ENCODE results near the gene CYGB.
"Not testable (repeated sequence)": the region's sequence is repeated elsewhere in the genome, so short reads cannot be mapped to it uniquely, and the experiment has no call there.

CYGB gene

DNA sequence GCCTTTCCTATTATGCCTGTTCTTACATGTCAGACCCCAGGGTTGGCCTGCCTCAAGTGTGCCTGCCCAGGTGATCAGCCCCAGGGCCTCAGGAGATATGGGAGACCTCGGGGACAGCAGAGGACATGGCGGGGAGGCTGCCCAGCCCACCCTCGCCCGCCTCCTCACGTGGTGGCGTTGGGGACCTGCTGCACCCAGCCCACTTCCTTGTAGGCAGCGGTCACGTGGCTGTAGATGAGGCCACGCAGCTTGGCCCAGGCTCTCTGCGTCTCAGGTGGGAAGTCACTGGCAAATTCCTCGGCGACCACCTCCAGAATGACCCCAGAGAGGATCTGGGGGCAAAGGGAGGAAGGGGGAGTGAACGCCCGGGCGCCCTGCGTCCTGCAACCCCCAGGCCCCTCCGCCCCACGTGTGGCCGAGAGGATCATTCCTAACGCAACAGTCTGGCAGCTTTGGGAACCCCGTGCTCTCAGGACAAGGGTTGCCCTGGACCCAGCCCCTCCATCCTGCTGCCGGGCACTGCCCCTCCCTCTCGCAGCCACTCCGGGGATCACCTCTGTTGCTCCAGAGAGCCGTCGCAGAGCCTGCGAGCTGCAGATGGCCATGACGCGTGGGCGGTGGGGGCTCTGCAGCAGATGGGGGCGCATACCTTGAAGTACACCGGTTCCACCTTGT lies 6.6 kb downstream of the CYGB start:
- H3K4me3 ChIP-seq (ENCODE audit: low read depth, low read length), result no peak overlapping the region
- TF ChIP-seq, protein P1, sequence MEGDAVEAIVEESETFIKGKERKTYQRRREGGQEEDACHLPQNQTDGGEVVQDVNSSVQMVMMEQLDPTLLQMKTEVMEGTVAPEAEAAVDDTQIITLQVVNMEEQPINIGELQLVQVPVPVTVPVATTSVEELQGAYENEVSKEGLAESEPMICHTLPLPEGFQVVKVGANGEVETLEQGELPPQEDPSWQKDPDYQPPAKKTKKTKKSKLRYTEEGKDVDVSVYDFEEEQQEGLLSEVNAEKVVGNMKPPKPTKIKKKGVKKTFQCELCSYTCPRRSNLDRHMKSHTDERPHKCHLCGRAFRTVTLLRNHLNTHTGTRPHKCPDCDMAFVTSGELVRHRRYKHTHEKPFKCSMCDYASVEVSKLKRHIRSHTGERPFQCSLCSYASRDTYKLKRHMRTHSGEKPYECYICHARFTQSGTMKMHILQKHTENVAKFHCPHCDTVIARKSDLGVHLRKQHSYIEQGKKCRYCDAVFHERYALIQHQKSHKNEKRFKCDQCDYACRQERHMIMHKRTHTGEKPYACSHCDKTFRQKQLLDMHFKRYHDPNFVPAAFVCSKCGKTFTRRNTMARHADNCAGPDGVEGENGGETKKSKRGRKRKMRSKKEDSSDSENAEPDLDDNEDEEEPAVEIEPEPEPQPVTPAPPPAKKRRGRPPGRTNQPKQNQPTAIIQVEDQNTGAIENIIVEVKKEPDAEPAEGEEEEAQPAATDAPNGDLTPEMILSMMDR (IDR thresholded peaks at IDR 0.05; ENCODE audit: control insufficient read depth, extremely low read depth, insufficient read depth), result no peak

DNA sequence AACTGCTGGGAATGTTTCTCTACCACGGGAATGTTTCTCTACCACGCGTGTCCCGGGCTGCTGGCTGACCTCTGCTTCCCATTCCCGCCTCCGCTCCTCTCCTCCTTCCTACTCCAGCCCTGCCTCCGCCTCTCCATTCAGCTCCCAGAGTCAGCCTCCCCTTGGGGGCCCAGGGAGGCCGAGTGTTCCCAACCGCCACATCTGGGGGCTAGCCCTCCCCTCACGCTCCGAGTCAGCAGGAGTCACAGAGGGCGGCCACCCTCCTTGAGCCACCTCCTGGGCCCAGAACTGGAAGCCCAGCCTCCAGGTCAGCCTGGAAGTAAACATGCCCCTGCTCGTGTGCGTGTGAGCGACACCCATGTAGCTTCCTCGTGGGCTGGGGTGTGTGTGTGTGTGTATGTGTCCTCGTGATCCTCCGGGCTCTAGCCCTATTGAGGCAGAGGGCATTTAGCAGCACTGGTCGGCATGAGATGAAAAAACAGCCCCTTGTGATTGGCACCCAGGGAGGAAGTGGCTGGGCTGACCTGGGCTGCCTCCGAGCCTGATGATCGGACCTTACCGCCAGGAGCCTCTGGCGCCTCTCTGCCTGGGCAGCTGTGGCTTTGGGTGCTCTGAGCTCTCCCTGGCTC lies 7.3 kb downstream of the CYGB start:
- no peak overlapping the region for H3K4me3 ChIP-seq (ENCODE audit: low read depth, low read length)
- TF ChIP-seq, protein P1 (IDR thresholded peaks at IDR 0.05; ENCODE audit: control insufficient read depth, extremely low read depth, insufficient read depth), result no peak
- no peak for DNase-seq (ENCODE audit: low read depth)

More for the DNA sequence above, 6.6 kb downstream of the CYGB start:
- DNase-seq (ENCODE audit: low read depth), result no peak

DNA sequence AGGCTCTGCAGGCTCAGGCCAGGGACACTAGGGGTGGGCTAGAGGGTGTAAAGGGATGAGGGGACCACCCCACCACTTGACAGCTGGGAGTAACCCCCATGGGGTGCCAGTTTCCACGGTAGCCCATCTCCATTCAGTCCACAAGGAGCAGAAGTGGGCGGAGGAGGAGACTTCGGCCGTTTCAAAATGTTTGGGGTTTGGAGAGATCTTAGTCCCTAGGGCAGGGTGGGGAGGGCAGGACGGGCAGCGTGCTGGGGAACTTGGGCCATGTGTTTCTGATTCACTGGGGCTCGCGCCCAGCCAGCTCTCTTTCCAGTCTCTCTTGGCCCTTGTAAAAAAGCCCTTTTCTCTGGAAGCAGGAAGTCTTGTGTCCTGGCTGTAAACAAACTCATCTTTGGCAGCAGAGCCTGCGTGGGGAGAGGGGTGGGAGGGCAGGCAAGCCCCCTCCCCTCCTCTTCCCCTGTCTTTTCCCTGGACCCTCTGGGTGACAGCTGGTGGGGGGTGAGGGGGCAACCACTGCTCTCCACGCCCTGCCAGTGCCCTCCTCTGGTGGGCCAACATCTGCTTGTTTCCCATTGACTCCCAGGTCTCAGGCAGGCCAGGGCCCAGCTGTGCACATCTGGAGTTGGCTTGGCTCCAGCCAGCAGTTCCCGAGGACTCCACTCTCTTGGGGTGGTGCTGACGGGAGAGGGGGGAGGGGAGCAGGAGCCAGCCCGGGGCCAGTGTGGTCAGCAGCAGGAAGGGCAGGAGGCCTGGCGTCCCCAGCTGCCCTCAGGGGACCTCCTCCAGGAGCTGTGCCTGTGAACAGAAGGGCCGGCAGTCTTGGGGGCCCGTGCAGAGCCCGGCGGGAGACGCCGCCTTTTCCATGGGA lies 8.1 kb downstream of the CYGB start:
- H3K4me3 ChIP-seq (ENCODE audit: low read depth, low read length), result no peak overlapping the region
- peak; percentile 46 for DNase-seq (ENCODE audit: low read depth)
- TF ChIP-seq, protein P1 (IDR thresholded peaks at IDR 0.05; ENCODE audit: control insufficient read depth, extremely low read depth, insufficient read depth), result no peak

DNA sequence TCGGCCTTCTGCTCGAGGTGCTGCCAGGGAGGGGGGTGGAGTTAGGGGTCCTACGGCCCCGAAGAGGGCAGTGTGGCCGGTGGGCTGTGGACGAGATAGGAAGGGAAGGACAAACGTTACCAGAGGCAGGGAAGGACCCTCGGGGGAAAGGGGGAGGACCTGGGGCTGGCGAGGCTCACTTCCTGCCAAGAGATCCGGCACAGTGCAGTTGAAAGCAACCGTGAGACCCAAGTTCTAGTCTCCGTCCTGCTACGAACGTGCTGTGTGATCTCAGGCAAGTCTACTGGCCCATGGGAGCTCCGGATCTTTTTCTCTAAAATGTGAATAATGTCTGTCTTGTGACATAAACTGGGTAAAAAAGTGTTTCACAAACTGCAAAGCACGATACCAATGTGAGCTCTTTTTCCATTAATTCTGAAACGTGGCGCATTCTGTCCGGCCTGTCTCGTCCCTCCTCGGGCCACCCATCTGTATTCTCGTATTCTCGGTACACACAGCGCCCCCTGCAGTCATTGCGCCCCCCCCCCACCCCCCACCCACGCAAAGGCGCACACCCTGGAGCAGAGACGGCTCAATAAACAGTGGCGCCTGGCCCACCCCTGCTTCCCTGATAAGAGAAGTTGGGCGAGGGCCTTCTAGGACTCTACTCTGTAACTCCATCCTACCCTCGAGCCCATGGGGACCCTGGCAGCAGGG lies 8.8 kb downstream of the CYGB start:
- H3K4me3 ChIP-seq (ENCODE audit: low read depth, low read length), result no peak overlapping the region
- TF ChIP-seq, protein P1 (IDR thresholded peaks at IDR 0.05; ENCODE audit: control insufficient read depth, extremely low read depth, insufficient read depth), result no peak
- DNase-seq (ENCODE audit: low read depth), result no peak

DNA sequence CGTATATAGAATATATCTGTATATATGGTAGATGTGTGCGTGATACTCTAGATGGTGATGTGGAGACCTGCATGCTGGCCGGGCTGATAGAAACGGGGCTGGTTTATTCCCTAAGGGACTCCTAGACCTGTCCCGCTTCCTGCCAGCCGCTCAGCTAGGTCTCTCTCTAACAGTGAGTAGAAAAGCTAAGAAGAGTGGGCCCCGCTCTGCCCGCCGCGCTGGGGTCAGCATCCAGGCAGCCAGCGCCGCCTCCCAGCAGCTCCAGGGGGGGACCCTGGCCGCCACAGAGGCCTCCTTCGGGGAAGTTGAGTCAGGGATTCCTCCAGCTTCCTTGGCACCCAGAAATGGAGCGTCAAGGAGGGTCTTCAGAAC lies 9.4 kb downstream of the CYGB start:
- no peak overlapping the region for H3K4me3 ChIP-seq (ENCODE audit: low read depth, low read length)
- DNase-seq (ENCODE audit: low read depth), result no peak
- TF ChIP-seq, protein P1 (IDR thresholded peaks at IDR 0.05; ENCODE audit: control insufficient read depth, extremely low read depth, insufficient read depth), result no peak

DNA sequence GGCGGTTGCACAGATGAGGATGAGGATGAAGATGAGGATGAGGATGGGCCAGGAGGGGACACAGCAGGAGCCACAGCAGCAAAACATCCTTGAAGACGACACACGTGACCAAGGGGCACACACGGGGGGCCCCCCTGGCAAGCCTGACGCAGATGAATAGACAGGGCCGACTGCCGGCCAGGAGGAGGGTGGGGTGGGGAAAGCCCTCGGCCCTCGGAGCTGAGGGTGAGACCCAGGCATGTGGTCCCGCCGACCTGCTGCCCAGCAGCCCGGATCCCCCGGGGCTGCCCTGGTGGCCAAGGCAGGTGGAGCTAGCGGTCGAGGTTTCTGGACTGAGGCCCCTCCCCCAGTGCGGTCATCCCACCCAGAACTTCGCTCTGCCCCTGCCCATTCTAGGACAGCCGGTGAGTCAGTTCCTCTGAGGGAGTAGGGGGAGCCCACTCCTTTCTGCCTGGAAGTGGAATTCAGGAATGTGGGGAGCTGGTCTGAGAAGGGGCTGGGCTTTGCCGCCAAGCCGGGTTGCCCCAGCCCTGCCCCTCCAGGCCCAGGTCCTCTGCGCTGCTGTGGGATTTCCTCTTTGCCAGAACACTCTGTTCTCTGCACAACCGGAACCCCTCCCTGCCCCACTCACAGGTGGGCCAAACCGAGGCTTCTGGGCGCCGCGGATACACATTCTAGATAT lies 9.9 kb downstream of the CYGB start:
- no peak for DNase-seq (ENCODE audit: low read depth)
- TF ChIP-seq, protein P1 (IDR thresholded peaks at IDR 0.05; ENCODE audit: control insufficient read depth, extremely low read depth, insufficient read depth), result no peak
- H3K4me3 ChIP-seq (ENCODE audit: low read depth, low read length), result no peak overlapping the region

DNA sequence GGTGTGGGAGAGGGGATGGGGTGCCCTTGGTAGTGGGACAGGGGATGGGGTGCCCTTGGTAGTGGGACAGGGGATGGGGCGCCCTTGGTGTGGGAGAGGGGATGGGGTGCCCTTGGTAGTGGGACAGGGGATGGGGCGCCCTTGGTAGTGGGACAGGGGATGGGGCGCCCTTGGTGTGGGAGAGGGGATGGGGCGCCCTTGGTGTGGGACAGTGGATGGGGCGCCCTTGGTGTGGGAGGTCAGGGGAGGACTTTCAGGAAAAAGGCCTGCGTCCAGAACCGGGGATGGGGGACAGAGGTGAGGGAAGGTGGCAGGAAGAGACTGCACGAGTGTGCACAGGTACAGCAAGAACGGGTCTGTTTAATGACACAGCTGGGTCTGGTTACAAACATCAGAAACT lies 10.5 kb downstream of the CYGB start:
- not testable (repeated sequence) for H3K4me3 ChIP-seq (ENCODE audit: low read depth, low read length); DNase-seq (ENCODE audit: low read depth)

DNA sequence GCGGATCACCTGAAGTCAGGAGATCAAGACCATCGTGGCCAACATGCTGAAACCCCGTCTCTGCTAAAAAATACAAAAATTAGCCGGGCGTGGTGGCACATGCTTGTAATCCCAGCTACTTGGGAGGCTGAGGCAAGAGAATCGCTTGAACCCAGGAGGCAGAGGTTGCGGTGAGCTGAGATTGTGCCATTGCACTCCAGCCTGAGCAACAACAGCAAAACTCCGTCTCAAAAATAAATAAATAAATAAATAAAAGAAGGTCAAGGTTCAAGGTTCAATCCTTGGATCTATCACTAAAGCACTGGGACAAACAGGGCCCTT lies 12.0 kb downstream of the CYGB start:
- DNase-seq (ENCODE audit: low read depth); H3K4me3 ChIP-seq (ENCODE audit: low read depth, low read length): not testable (repeated sequence)
